ENCODE results near the gene DNAJC9.

GRCh38 chr10:73262880-73263555 is 16.0 kb upstream of the DNAJC9 start:
- TF ChIP-seq ZNF274 (IDR thresholded peaks at IDR 0.05; ENCODE audit: low read depth, low read length) (no peak), YY1 (IDR thresholded peaks at IDR 0.05; ENCODE audit: insufficient read depth, insufficient read length) (no peak), SUZ12 (IDR thresholded peaks at IDR 0.05; ENCODE audit: extremely low read depth, insufficient read depth, insufficient read length) (no peak)
